ENCODE data around the gene NET1.

GRCh38 chr10:5485948-5486852 lies 73.8 kb downstream of the NET1 start:
- TF ChIP-seq CTCF (IDR thresholded peaks at IDR 0.05; ENCODE audit: poor library complexity) (no peak), EZH2phosphoT487 (IDR thresholded peaks at IDR 0.05; ENCODE audit: low read depth, severe bottlenecking, unreplicated experiment) (no peak), EZH2 (IDR thresholded peaks at IDR 0.05; ENCODE audit: borderline replicate concordance) (no peak)
